ENCODE measurements around the gene ULK2. TPM values are rescaled to one million over a fixed set of nuclear protein-coding genes. Genes with fewer than 3 reads are reported as not detected.

The ULK2 gene
- total and polyA plus RNA-seq, 12 donors, result 9.5 to 32.0 (median 15.1) TPM

DNA sequence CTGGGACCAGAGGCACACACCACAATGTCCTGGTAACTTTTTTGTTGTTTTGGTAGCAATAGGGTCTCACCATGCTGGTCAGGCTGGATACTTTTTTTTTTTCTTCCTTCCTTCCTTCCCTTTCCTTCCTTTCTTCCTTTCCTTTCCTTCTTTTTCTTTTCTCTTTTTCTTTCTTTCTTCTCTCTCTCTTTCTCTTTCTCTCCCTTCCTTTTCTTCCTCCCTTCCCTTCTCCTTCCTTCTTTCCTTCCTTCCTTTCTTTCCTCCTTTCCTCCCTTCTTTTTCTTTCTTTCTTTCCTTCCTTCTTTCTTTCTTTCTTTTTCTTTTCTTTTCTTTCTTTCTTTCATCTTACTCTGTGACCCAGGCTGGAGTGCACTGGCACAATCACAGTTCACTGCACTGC is 18.4 kb upstream of the ULK2 start:
- DNase-seq, result no peak
- intact Hi-C loops (cut with DNase I), result no loop called here
- no peaks in the 10 kb centered on the region for H3K9me3 ChIP-seq (replicated peaks in 1 of 3)
- no peak overlapping the region for H3K4me3 ChIP-seq
- H3K4me1 ChIP-seq (replicated peaks in 1 of 2), result no peaks in the 10 kb centered on the region
- no peak overlapping the region for H3K27ac ChIP-seq
- H3K36me3 ChIP-seq (replicated peaks in 1 of 2), result no peaks in the 10 kb centered on the region
- TF ChIP-seq CTCF (IDR thresholded peaks at IDR 0.05), result no peak
- no peak for TF ChIP-seq POLR2A (IDR thresholded peaks at IDR 0.05)
- H3K27me3 ChIP-seq, result no peaks in the 10 kb centered on the region

GRCh38 chr17:19883537-19884215 is 15.9 kb upstream of the ULK2 start:
- 88 to 93% (median 92%) methylated on average over 8 of the region's 8 CpGs for WGBS, 4 donors
- TF ChIP-seq POLR2A (IDR thresholded peaks at IDR 0.05), result no peak
- TF ChIP-seq CTCF (IDR thresholded peaks at IDR 0.05), result no peak
- intact Hi-C loops (cut with DNase I), result no loop called here

DNA sequence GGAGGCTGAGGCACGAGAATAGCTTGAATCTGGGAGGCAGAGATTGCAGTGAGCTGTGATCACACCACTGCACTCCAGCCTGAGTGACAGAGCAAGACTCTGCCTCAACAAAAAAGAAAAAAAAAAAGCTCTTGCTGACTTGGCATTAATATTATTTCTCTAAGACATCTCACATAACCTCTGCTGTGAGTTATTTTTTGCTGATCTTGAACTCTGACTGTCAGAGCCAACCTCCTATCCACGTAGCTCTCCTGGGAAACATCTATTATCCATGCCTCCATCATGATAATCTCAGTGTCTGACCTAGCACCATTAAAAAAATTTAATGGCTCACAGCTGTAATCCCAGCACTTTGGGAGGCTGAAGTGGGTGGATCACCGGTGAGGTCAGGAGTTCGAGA is 12.7 kb upstream of the ULK2 start:
- TF ChIP-seq CTCF (IDR thresholded peaks at IDR 0.05), result no peak
- no peaks in the 10 kb centered on the region for H3K27me3 ChIP-seq
- no peaks in the 10 kb centered on the region for H3K36me3 ChIP-seq (replicated peaks in 1 of 2)
- no peak for DNase-seq
- no peaks in the 10 kb centered on the region for H3K4me1 ChIP-seq (replicated peaks in 1 of 2)
- no peak overlapping the region for H3K27ac ChIP-seq
- WGBS, 4 donors, result 70 to 79% (median 72%) methylated on average over 4 of the region's 4 CpGs
- intact Hi-C loops (cut with DNase I), result no loop called here
- no peak overlapping the region for H3K4me3 ChIP-seq
- H3K9me3 ChIP-seq (replicated peaks in 1 of 3), result no peaks in the 10 kb centered on the region

More at GRCh38 chr17:19883537-19884215, 15.9 kb upstream of the ULK2 start:
- Histone ChIP-seq H3K9me3 (replicated peaks in 1 of 3) (no peaks in the 10 kb centered on the region), H3K27ac (no peak overlapping the region), H3K27me3 (no peaks in the 10 kb centered on the region), H3K4me3 (no peak overlapping the region), H3K36me3 (replicated peaks in 1 of 2) (no peaks in the 10 kb centered on the region), H3K4me1 (replicated peaks in 1 of 2) (no peaks in the 10 kb centered on the region)
- DNase-seq, result no peak

DNA sequence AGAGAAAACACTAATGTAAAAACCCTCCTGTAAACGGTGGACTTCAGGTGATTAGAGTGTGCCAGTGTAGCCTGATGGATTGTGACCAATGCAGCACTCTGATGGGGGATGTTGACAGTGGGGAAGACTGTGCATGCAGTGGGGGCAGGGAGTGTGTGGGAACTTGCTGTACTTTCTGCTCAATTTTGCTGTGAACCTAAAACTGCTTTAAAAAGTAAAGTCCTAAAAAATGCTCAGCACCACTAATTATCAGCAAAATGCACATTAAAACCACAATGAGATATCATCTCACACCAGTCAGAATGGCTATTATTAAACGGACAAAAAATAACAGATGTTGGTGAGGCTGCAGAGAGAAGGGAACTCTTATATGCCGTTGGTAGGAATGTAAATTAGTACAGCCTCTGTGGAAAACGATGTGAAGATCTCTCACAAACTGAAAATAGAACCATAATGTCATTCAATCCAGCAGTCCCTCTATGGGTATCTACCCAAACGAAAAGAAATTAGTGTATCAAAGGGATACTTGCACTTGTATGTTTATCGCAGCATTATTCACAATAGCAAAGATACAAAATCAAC is 9.7 kb upstream of the ULK2 start:
- no peak for DNase-seq
- Histone ChIP-seq H3K36me3 (replicated peaks in 1 of 2) (no peaks in the 10 kb centered on the region), H3K27me3 (no peaks in the 10 kb centered on the region), H3K4me1 (replicated peaks in 1 of 2) (no peaks in the 10 kb centered on the region), H3K27ac (no peak overlapping the region), H3K4me3 (no peak overlapping the region), H3K9me3 (replicated peaks in 1 of 3) (no peaks in the 10 kb centered on the region)
- 45 to 49% (median 47%) methylated on average over 6 of the region's 6 CpGs for WGBS, 4 donors
- intact Hi-C loops (cut with DNase I), result no loop called here
- TF ChIP-seq CTCF (IDR thresholded peaks at IDR 0.05), result no peak
- TF ChIP-seq POLR2A (IDR thresholded peaks at IDR 0.05), result no peak

Measured in adrenal gland (tissue), 12 donors.